ENCODE results near the gene ARHGAP4. TPM values are rescaled to one million over a fixed set of nuclear protein-coding genes. Genes with fewer than 3 reads are reported as not detected.

The ARHGAP4 gene
- total and polyA plus RNA-seq, 10 of the 15 experiments (the other 5 are each of a cell fraction or from before 2014, with no cell fraction given): 0.71 to 120 (median 44.3) TPM

- TF ChIP-seq NKRF (conservative IDR thresholded peaks at IDR 0.05) (peak; percentile 84; the same call in 1 of the 2 replicates), NR2C2 (IDR thresholded peaks at IDR 0.05; ENCODE audit: borderline replicate concordance, control insufficient read depth, insufficient read length, low read depth) (no peak), NR2F1 (conservative IDR thresholded peaks at IDR 0.05) (0 out of 2 replicates have a peak, but pooled peaks have one; percentile 15), BACH1 (IDR thresholded peaks at IDR 0.05; ENCODE audit: borderline replicate concordance) (peak; percentile 66), POLR2AphosphoS2 (IDR thresholded peaks at IDR 0.05; ENCODE audit: low read depth, low read length) (no peak)
Observed at GRCh38 chrX:153934762-153935325, 8.8 kb upstream of the ARHGAP4 start, which contains the start of gene NAA10 (continued).

GRCh38 chrX:153934148-153934761 is 8.2 kb upstream of the ARHGAP4 start:
- Histone ChIP-seq H3K27me3 (replicated peaks in 1 of 2; ENCODE audit: control insufficient read depth in 2 of 2, insufficient read depth in 2 of 2, low read length in 1 of 2) (no peaks in the 10 kb centered on the region), H3K9ac (ENCODE audit: control insufficient read depth, insufficient read depth, low read length) (peak overlapping the region; percentile 71), H3K4me2 (ENCODE audit: control insufficient read depth, insufficient read depth) (peak overlapping the region; percentile 77), H3K36me3 (ENCODE audit: control insufficient read depth in 2 of 2, insufficient read depth in 2 of 2, low read length in 1 of 2) (peaks cover 0 to 2% of the 10 kb centered on the region in 2 experiments; a peak in 3 of 4 replicates), H4K20me1 (ENCODE audit: control insufficient read depth, insufficient read depth) (no peaks in the 10 kb centered on the region), H3K79me2 (ENCODE audit: control insufficient read depth, insufficient read depth, low read length) (peaks cover 12% of the 10 kb centered on the region), H3K9me3 (replicated peaks; ENCODE audit: control insufficient read depth, insufficient read depth, low read length) (no peaks in the 10 kb centered on the region), H3K4me3 (peak overlapping the region; percentile 90), H3K27ac (ENCODE audit: control insufficient read depth, insufficient read depth) (0 out of 2 replicates have a peak overlapping the region, but pooled peaks have one; percentile 48), H3K4me1 (ENCODE audit: control insufficient read depth, insufficient read depth, low read length) (no peaks in the 10 kb centered on the region), H2AFZ (ENCODE audit: control insufficient read depth, low read depth, low read length) (no peak overlapping the region; the same call in 1 of the 2 replicates)
- 5% methylated on average over 30 of the region's 33 CpGs for WGBS (ENCODE audit: insufficient coverage, insufficient replicate concordance, low lambda C conversion rate, missing lambda C conversion rate)
- FAIRE-seq: no peak
- in situ Hi-C loops (cut with MboI): loop anchor here (5.0 kb wide), 1 partner anchor 438 kb away; the partner anchor contains the start of gene FLNA
- CTCF ChIA-PET: interaction anchor here (1.0 to 4.4 kb wide), 4 partner anchors 10 to 18 kb away, joined by 3 to 28 read pairs (median 4); no protein-coding TSS in a partner anchor
- peak; percentile 16 for ATAC-seq
- SMC1A ChIA-PET (ENCODE audit: uncharacterized antibody, unreplicated experiment): interaction anchor here (1.0 to 1.9 kb wide), 3 partner anchors 9 to 34 kb away, joined by 3 to 6 read pairs (median 4); no protein-coding TSS in a partner anchor
- BruUV-seq (replicated peaks): TSS peak; percentile 60
- TF ChIP-seq MTA3 (IDR thresholded peaks at IDR 0.05; ENCODE audit: borderline replicate concordance, low read length) (no peak), DPF2 (IDR thresholded peaks at IDR 0.05) (0 out of 2 replicates have a peak, but pooled peaks have one; percentile 17)
- POLR2A ChIA-PET: interaction anchor here (0.9 to 1.6 kb wide), 3 partner anchors 7 to 11 kb away, joined by 3 to 6 read pairs (median 3); no protein-coding TSS in a partner anchor
- RAD21 ChIA-PET (ENCODE audit: unreplicated experiment): interaction anchor here (1.0 to 1.6 kb wide), 3 partner anchors 9 to 47 kb away, joined by 3 to 8 read pairs (median 3); no protein-coding TSS in a partner anchor
- no peak for DNase-seq (ENCODE audit: low read depth, low spot score)
- intact Hi-C loops (cut with micrococcal nuclease; ENCODE audit: unreplicated experiment): no loop called here

Measured in GM12878 (cell line).